Heart left ventricle (tissue), 13 donors: ENCODE data around the gene SPO11.

Experiments
- CTCF ChIP-seq, 12 donors: fragments of 200-600 bp; sonication (generic) in 4 of 12; IDR thresholded peaks; one replicate each; pipeline versions ENCODE4 v1.5.0 to v1.8.0; 2018 to 2022; ENCODE audit warnings: antibody characterized with exemption in 12 of 12, mild to moderate bottlenecking in 5 of 12
- POLR2A ChIP-seq, 2 donors: fragments of 450-650 bp; IDR thresholded peaks; one replicate each; pipeline ENCODE4 v1.6.1; 2017; ENCODE audit warnings: antibody characterized with exemption in 2 of 2, mild to moderate bottlenecking in 2 of 2, moderate library complexity in 2 of 2
- donor health status: ischemic (EF 13 %, LVEDD 7.1; RV severe dilation, severe dysfunction).
- donor health status: DM: no; HTN: yes; CAD: no.
- donor health status: DM: no; HTN: no; CAD: no.
- donor health status: ischemic (EF 25% LVEDD 6.9; RV normal size, moderate dysfunction).
- donor health status: ischemic (EF 25% LVEDD 5.7; RV mildly dilated, moderate dysfunction).
- donor health status: ischemic (EF 35%, LVEDD 5.7; RV mildly dilated, moderate dysfunction).
- donor health status: nonischemic (EF 11% LVEDD 7.7; RV severe dilation, severe dysfunction).
- donor health status: DM: yes; HTN: yes; CAD: no.
- donor health status: PGD.
- donor health status: ischemic (EF 29% LVEDD 5.4; RV normal size, mild dysfunction).
- donor health status: nonischemic (EF 23%, LVEDD 6.1; RV moderate dilation, normal function).

GRCh38 chr20:57382516-57382915 is 52.9 kb downstream of the SPO11 start:
- TF ChIP-seq CTCF (IDR thresholded peaks at IDR 0.05), result no peak
- no peak for TF ChIP-seq POLR2A (IDR thresholded peaks at IDR 0.05)
